ENCODE data around the gene PHLPP1. TPM values are rescaled to one million over a fixed set of nuclear protein-coding genes. Genes with fewer than 3 reads are reported as not detected.

PHLPP1 gene
- total and polyA plus RNA-seq, 2 of the 13 experiments (the other 11 are each of a cell fraction or from before 2014, with no cell fraction given), result 9.8 to 18.5 TPM

DNA sequence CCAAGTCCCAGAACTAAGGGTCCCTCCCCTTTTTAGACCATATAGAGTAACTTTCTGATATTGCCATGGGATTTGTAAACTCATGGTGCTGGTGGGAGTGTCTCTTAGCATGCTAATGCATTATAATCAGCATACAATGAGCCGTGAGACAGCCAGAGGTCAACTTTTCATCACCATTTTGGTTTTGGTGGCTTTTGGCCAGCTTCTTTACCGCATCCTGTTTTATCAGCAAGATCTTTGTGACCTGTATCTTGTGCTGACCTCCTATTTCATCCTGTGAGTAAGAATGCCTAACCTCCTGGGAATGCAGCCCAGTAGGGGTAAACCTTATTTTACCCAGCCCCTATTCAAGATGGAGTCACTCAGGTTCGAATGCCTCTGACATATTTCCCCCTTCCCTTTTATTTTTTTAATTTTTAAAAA lies 148.2 kb downstream of the PHLPP1 start:
- H3K4me3 ChIP-seq (replicated peaks in 1 of 3; ENCODE audit: insufficient read depth in 1 of 3, low read depth in 2 of 3, low read length in 3 of 3), result no peak overlapping the region
- ChIA-PET POLR2A (no interaction called here), CTCF (ENCODE audit: low intra/inter-chr PET ratio, low total read pairs) (no interaction called here)
- BruUV-seq (replicated peaks), result no TSS peak
- no peak for TF ChIP-seq MED1 (CRISPR knock-in tag; IDR thresholded peaks at IDR 0.05)
- no peak overlapping the region for H3K27ac ChIP-seq (ENCODE audit: extremely low read length, insufficient read depth, low read length)
- no peak overlapping the region for H3K9ac ChIP-seq (ENCODE audit: insufficient read depth, low read depth, low read length)
- FAIRE-seq, result no peak
- peaks cover 3 to 44% of the 10 kb centered on the region in 2 experiments; a peak in 4 of 5 replicates for H3K36me3 ChIP-seq (replicated peaks in 1 of 2; ENCODE audit: control insufficient read depth in 1 of 2, insufficient read depth in 2 of 2, low read length in 2 of 2)
- H3K79me2 ChIP-seq (ENCODE audit: insufficient read depth, low read length), result no peaks in the 10 kb centered on the region
- DNase-seq (ENCODE audit: low spot score), result no peak
- WGBS (ENCODE audit: low lambda C conversion rate), result 93% methylated on average over 3 of the region's 3 CpGs
- H2AFZ ChIP-seq (ENCODE audit: low read length), result no peak overlapping the region
- H4K20me1 ChIP-seq (ENCODE audit: insufficient read depth, low read length), result no peaks in the 10 kb centered on the region
- H3K4me2 ChIP-seq (ENCODE audit: low read depth, low read length), result no peak overlapping the region
- in situ Hi-C loops (cut with HindIII; ENCODE audit: extremely low pct_ligation_motif_present, low pct_unique_long_range_greater_than_20kb) (no loop called here), intact Hi-C loops (cut with micrococcal nuclease; ENCODE audit: unreplicated experiment) (no loop called here)
- no peaks in the 10 kb centered on the region for H3K9me3 ChIP-seq (ENCODE audit: low read length)
- H3K27me3 ChIP-seq (ENCODE audit: control insufficient read depth in 1 of 2, insufficient read depth in 2 of 2, low read length in 2 of 2), result no peaks in the 10 kb centered on the region
- no peak for ATAC-seq
- no peaks in the 10 kb centered on the region for H3K4me1 ChIP-seq (ENCODE audit: insufficient read depth, low read length)

DNA sequence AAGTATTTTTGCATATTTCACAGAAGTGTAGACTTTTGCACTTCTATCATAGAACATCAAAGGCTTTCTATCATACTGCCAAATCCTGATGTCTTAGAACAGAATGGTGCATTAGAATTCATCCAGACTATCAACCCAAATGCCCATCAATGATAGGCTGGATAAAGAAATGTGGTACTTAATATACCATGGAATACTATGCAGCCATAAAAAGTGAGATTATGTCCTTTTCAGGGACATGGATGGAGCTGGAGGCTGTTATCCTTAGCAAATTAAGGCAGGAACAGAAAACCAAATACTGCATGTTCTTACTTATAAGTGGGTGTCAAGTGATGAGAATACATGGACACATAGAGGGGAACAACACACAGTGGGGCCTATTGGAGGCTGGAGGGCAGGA lies 150.2 kb downstream of the PHLPP1 start:
- Histone ChIP-seq H3K36me3 (replicated peaks in 1 of 2; ENCODE audit: control insufficient read depth in 1 of 2, insufficient read depth in 2 of 2, low read length in 2 of 2) (peaks cover 1 to 36% of the 10 kb centered on the region in 2 experiments; a peak in 4 of 5 replicates), H3K9ac (ENCODE audit: insufficient read depth, low read depth, low read length) (no peak overlapping the region), H3K4me3 (replicated peaks in 1 of 3; ENCODE audit: insufficient read depth in 1 of 3, low read depth in 2 of 3, low read length in 3 of 3) (no peak overlapping the region), H3K27ac (ENCODE audit: extremely low read length, insufficient read depth, low read length) (no peak overlapping the region), H3K79me2 (ENCODE audit: insufficient read depth, low read length) (no peaks in the 10 kb centered on the region), H4K20me1 (ENCODE audit: insufficient read depth, low read length) (no peaks in the 10 kb centered on the region), H3K27me3 (ENCODE audit: control insufficient read depth in 1 of 2, insufficient read depth in 2 of 2, low read length in 2 of 2) (no peaks in the 10 kb centered on the region), H2AFZ (ENCODE audit: low read length) (no peak overlapping the region), H3K4me2 (ENCODE audit: low read depth, low read length) (no peak overlapping the region), H3K9me3 (ENCODE audit: low read length) (no peaks in the 10 kb centered on the region), H3K4me1 (ENCODE audit: insufficient read depth, low read length) (no peaks in the 10 kb centered on the region)
- DNase-seq (ENCODE audit: low spot score) (no peak), ATAC-seq (no peak), FAIRE-seq (no peak)
- TF ChIP-seq NFYC (CRISPR knock-in tag; IDR thresholded peaks at IDR 0.05), result no peak
- TF ChIP-seq YY1 (IDR thresholded peaks at IDR 0.05; ENCODE audit: insufficient read depth, insufficient replicate concordance, low read depth, low read length), result no peak
- TF ChIP-seq TRAFD1 (CRISPR knock-in tag; IDR thresholded peaks at IDR 0.05; ENCODE audit: borderline replicate concordance), result no peak
- no peak for TF ChIP-seq KLF11 (CRISPR knock-in tag; IDR thresholded peaks at IDR 0.05)
- TF ChIP-seq ZNF552 (CRISPR knock-in tag; IDR thresholded peaks at IDR 0.05; ENCODE audit: borderline replicate concordance), result no peak
- no peak for TF ChIP-seq ZNF589 (CRISPR knock-in tag; conservative IDR thresholded peaks at IDR 0.05)
- TF ChIP-seq ZNF775 (CRISPR knock-in tag; IDR thresholded peaks at IDR 0.05; ENCODE audit: borderline replicate concordance), result no peak
- in situ Hi-C loops (cut with HindIII; ENCODE audit: extremely low pct_ligation_motif_present, low pct_unique_long_range_greater_than_20kb) (no loop called here), intact Hi-C loops (cut with micrococcal nuclease; ENCODE audit: unreplicated experiment) (no loop called here)
- ChIA-PET POLR2A (no interaction called here), CTCF (ENCODE audit: low intra/inter-chr PET ratio, low total read pairs) (no interaction called here)
- BruUV-seq (replicated peaks), result no TSS peak
